ENCODE data around the gene CHMP3.

The CHMP3 gene

GRCh38 chr2:86461042-86461743 is 102.0 kb downstream of the CHMP3 start:
- no peak for DNase-seq

GRCh38 chr2:86455181-86455580 is 108.1 kb downstream of the CHMP3 start:
- no peak for DNase-seq

- DNase-seq, result no peak
These were observed 109.0 kb downstream of the CHMP3 start for GRCh38 chr2:86454238-86454637.

GRCh38 chr2:86453836-86454235 is 109.4 kb downstream of the CHMP3 start:
- no peak for DNase-seq
